H1 (cell line): Measurements from ENCODE around the gene CLEC4F.

ENCODE experiments used
- CEBPB ChIP-seq: IDR thresholded peaks from 2 replicates; pipeline ENCODE4 v1.6.1; 2012; ENCODE audit warnings: low read depth, low read length
- EZH2 ChIP-seq: fragments of 200-600 bp; sonication (generic); IDR thresholded peaks from 2 replicates; pipeline ENCODE4 v1.7.1; 2012; ENCODE audit warnings: low read depth, mild to moderate bottlenecking, moderate library complexity, low read length, inconsistent platforms; ENCODE audit not compliant: severe bottlenecking
- POLR2A ChIP-seq, 2 experiments: IDR thresholded peaks; 1 replicate in 1 of 2; 2 replicates in 1 of 2; pipeline ENCODE4 v1.6.1; 2011; ENCODE audit warnings: low read depth in 2 of 2, low read length in 2 of 2, mild to moderate bottlenecking in 2 of 2; ENCODE audit errors: control extremely low read depth in 1 of 2

- TF ChIP-seq EZH2 (no peak), CEBPB (no peak), POLR2A (IDR thresholded peaks at IDR 0.05; ENCODE audit: control extremely low read depth in 1 of 2, low read depth in 2 of 2, low read length in 2 of 2) (no peak)
Measured at GRCh38 chr2:70850925-70851324, 30.5 kb upstream of the CLEC4F start.
